Gastrocnemius medialis (tissue), 4 donors: Measurements from ENCODE around the gene ATXN7L1. TPM values are rescaled to one million over a fixed set of nuclear protein-coding genes. Genes with fewer than 3 reads are reported as not detected.

Source experiments
- ATAC-seq, 2 donors: fragments of 150-250 bp; one replicate each; pipeline ENCODE4 v1.9.1; 2016
- DNase-seq, 2 donors: peaks; one replicate each; pipeline ENCODE4 v3.0.0-alpha.2; 2019
- H3K27ac ChIP-seq, 4 donors: fragments of 200-600 bp; sonication (generic); 1 replicate in 1 of 4; 2 replicates in 3 of 4; pipeline ENCODE4 v1.5.1; 2016 to 2018; ENCODE audit warnings: mild to moderate bottlenecking in 2 of 4, moderate library complexity in 1 of 4
- H3K27me3 ChIP-seq, 3 donors: fragments of 200-600 bp; sonication (generic) in 2 of 3; 1 replicate in 1 of 3; 2 replicates in 2 of 3; pipeline versions ENCODE4 v1.5.1 to v1.6.0; 2016 to 2019; ENCODE audit warnings: mild to moderate bottlenecking in 1 of 3, moderate library complexity in 1 of 3
- H3K36me3 ChIP-seq, 2 donors: fragments of 200-600 bp; sonication (generic) in 1 of 2; one replicate each; pipeline ENCODE4 v1.5.1; 2017 to 2018
- H3K4me1 ChIP-seq, 2 donors: fragments of 200-600 bp; sonication (generic) in 1 of 2; one replicate each; pipeline ENCODE4 v1.5.1; 2016 to 2017; ENCODE audit warnings: mild to moderate bottlenecking in 2 of 2
- H3K4me3 ChIP-seq, 4 donors: fragments of 200-600 bp; sonication (generic) in 3 of 4; 1 replicate in 1 of 4; 2 replicates in 3 of 4; pipeline ENCODE4 v1.5.1; 2016 to 2019; ENCODE audit warnings: mild to moderate bottlenecking in 2 of 4
- H3K9me3 ChIP-seq, 3 donors: fragments of 200-600 bp; sonication (generic) in 2 of 3; 1 replicate in 1 of 3; 2 replicates in 2 of 3; pipeline ENCODE4 v1.5.1; 2016 to 2019
- CTCF ChIP-seq, 5 experiments: fragments of 450-650 bp in 3 of 5; fragments of 200-600 bp in 2 of 5; sonication (generic) in 2 of 5; IDR thresholded peaks in 4 of 5; conservative IDR thresholded peaks in 1 of 5; 1 replicate in 4 of 5; 2 replicates in 1 of 5; pipeline ENCODE4 v1.5.1; 2016 to 2019; ENCODE audit warnings: antibody characterized with exemption in 5 of 5, mild to moderate bottlenecking in 3 of 5, moderate library complexity in 3 of 5
- POLR2A ChIP-seq, 2 donors: fragments of 450-650 bp; IDR thresholded peaks; one replicate each; pipeline ENCODE4 v1.6.1; 2017; ENCODE audit warnings: antibody characterized with exemption in 2 of 2, mild to moderate bottlenecking in 2 of 2, moderate library complexity in 2 of 2
- in situ Hi-C, 4 donors: fragments of 200-750 bp; cut with MboI; loops; one replicate each; pipeline versions ENCODE4 v1.15.0 to v1.8.0; 2017; ENCODE audit warnings: low sequenced_read_pairs in 4 of 4
- intact Hi-C: fragments of 100-400 bp; cut with DNase I; formaldehyde crosslinking; loops from one replicate; pipeline ENCODE4 v1.15.1; 2023; ENCODE audit warnings: low total_unique reads
- total RNA-seq, 4 donors: library from RNA; depleted of rRNA; stranded (reverse); fragments of >200 nt; gene quantifications; one replicate each; pipeline versions ENCODE4 v1.1.0 to v1.2.3, GENCODE V29; 2016

ATXN7L1 gene
- total RNA-seq, 4 donors from 2014 or later = 1.6 to 6.6 (median 4.8) TPM

- no peaks in the 10 kb centered on the region for H3K36me3 ChIP-seq
- H3K27ac ChIP-seq = no peak overlapping the region
- H3K9me3 ChIP-seq = no peaks in the 10 kb centered on the region
- ATAC-seq (no peak), DNase-seq (no peak)
- intact Hi-C loops (no loop called here), in situ Hi-C loops (no loop called here)
- H3K4me1 ChIP-seq = peaks cover 5 to 6% of the 10 kb centered on the region in 2 donors
- H3K4me3 ChIP-seq = no peak overlapping the region
- TF ChIP-seq POLR2A (IDR thresholded peaks at IDR 0.05) (no peak), CTCF (IDR thresholded peaks at IDR 0.05 in 4 of 5, conservative IDR thresholded peaks at IDR 0.05 in 1 of 5) (no peak)
- H3K27me3 ChIP-seq = peaks cover 0 to 5% (median 0%) of the 10 kb centered on the region in 3 donors
Observed at GRCh38 chr7:105584165-105584564, 292.2 kb downstream of the ATXN7L1 start.

- no peaks in the 10 kb centered on the region for H3K36me3 ChIP-seq
- no peak overlapping the region for H3K4me3 ChIP-seq
- intact Hi-C loops (no loop called here), in situ Hi-C loops (no loop called here)
- no peak overlapping the region for H3K27ac ChIP-seq
- ATAC-seq (no peak), DNase-seq (no peak)
- peaks cover 0 to 5% (median 0%) of the 10 kb centered on the region in 3 donors for H3K27me3 ChIP-seq
- H3K9me3 ChIP-seq = no peaks in the 10 kb centered on the region
- TF ChIP-seq CTCF (IDR thresholded peaks at IDR 0.05 in 4 of 5, conservative IDR thresholded peaks at IDR 0.05 in 1 of 5) = no peak
- H3K4me1 ChIP-seq = peaks cover 6 to 7% of the 10 kb centered on the region in 2 donors
Observed at GRCh38 chr7:105583061-105583460, 293.3 kb downstream of the ATXN7L1 start.

GRCh38 chr7:105581066-105581811 is 295.2 kb downstream of the ATXN7L1 start, which contains the start of gene EFCAB10:
Gene EFCAB10, minus strand, starts transcription at chr7:105581493. Its CDS starts 30 bp downstream, at chr7:105581463.
- Histone ChIP-seq H3K27ac (no peak within 1 kb of the TSS), H3K4me3 (peak within 1 kb of the TSS; percentile 24 to 39 (median 25)), H3K36me3 (no peaks in the 10 kb centered on the region), H3K27me3 (peaks cover 0 to 5% (median 0%) of the 10 kb centered on the region in 3 donors), H3K9me3 (no peaks in the 10 kb centered on the region), H3K4me1 (peaks cover 6 to 7% of the 10 kb centered on the region in 2 donors)
- ATAC-seq (no peak), DNase-seq (no peak)
- TF ChIP-seq CTCF (IDR thresholded peaks at IDR 0.05 in 4 of 5, conservative IDR thresholded peaks at IDR 0.05 in 1 of 5) = no peak
- no peak for TF ChIP-seq POLR2A (IDR thresholded peaks at IDR 0.05)
- intact Hi-C loops (no loop called here), in situ Hi-C loops (no loop called here)

- H3K27me3 ChIP-seq = peaks cover 0 to 5% (median 0%) of the 10 kb centered on the region in 3 donors
- no peak for ATAC-seq
- intact Hi-C loops (no loop called here), in situ Hi-C loops (no loop called here)
- no peak overlapping the region for H3K4me3 ChIP-seq
- H3K27ac ChIP-seq = no peak overlapping the region
- DNase-seq = no peak
- no peaks in the 10 kb centered on the region for H3K36me3 ChIP-seq
- TF ChIP-seq POLR2A (IDR thresholded peaks at IDR 0.05) = no peak
- no peak for TF ChIP-seq CTCF (IDR thresholded peaks at IDR 0.05 in 4 of 5, conservative IDR thresholded peaks at IDR 0.05 in 1 of 5)
- peaks cover 6 to 7% of the 10 kb centered on the region in 2 donors for H3K4me1 ChIP-seq
- no peaks in the 10 kb centered on the region for H3K9me3 ChIP-seq
Observed at GRCh38 chr7:105580022-105580740, 296.2 kb downstream of the ATXN7L1 start.
